OCI-LY3 (cell line): ENCODE results near the gene TRABD2B.

Experiments
- H2AFZ ChIP-seq: fragments of 200-600, 300-600 bp; shearing (Covaris generic); 2 replicates; pipeline ENCODE4 v1.6.0; 2014; ENCODE audit warnings: antibody characterized with exemption, low read depth, low read length
- H3K27ac ChIP-seq: fragments of 200-600, 300-600 bp; sonication (generic); 2 replicates; pipeline ENCODE4 v1.5.1; 2014; ENCODE audit warnings: mild to moderate bottlenecking, low read length, moderate library complexity, mixed read lengths
- H3K27me3 ChIP-seq: fragments of 200-600, 300-600 bp; sonication (generic); 2 replicates; pipeline ENCODE4 v1.6.1; 2014; ENCODE audit warnings: low read depth, low read length, mixed read lengths
- H3K36me3 ChIP-seq: fragments of 200-600, 300-600 bp; sonication (generic); replicated peaks from 2 replicates; pipeline ENCODE3; 2014; ENCODE audit warnings: low read depth, low read length, mixed read lengths
- H3K4me1 ChIP-seq: fragments of 300-600, 200-600 bp; sonication (generic); 2 replicates; pipeline ENCODE4 v1.6.1; 2014; ENCODE audit warnings: low read length, mixed read lengths
- H3K4me2 ChIP-seq: fragments of 200-600, 300-600 bp; sonication (generic); 2 replicates; pipeline ENCODE4 v1.6.1; 2014; ENCODE audit warnings: low read length, mixed read lengths
- H3K4me3 ChIP-seq: fragments of 300-600, 200-600 bp; sonication (generic); 2 replicates; pipeline ENCODE4 v1.5.1; 2014; ENCODE audit warnings: antibody characterized with exemption, mild to moderate bottlenecking, low read length, moderate library complexity
- H3K79me2 ChIP-seq: fragments of 300-600, 200-600 bp; shearing (Covaris generic); 2 replicates; pipeline ENCODE4 v1.6.1; 2014; ENCODE audit warnings: mild to moderate bottlenecking, low read length, mixed read lengths
- H3K9ac ChIP-seq: fragments of 300-600, 200-600 bp; shearing (Covaris generic); 2 replicates; pipeline ENCODE4 v1.6.0; 2014; ENCODE audit warnings: mild to moderate bottlenecking, low read length, moderate library complexity
- H3K9me3 ChIP-seq: fragments of 200-600, 300-600 bp; shearing (Covaris generic); 2 replicates; pipeline ENCODE4 v1.6.1; 2014; ENCODE audit warnings: low read length, mixed read lengths; ENCODE audit not compliant: insufficient read depth
- H4K20me1 ChIP-seq: fragments of 200-600, 300-600 bp; sonication (generic); 2 replicates; pipeline ENCODE4 v1.6.1; 2016; ENCODE audit warnings: low read length, mixed read lengths; ENCODE audit not compliant: insufficient read depth
- CTCF ChIP-seq: fragments of 200-600, 300-600 bp; sonication (generic); IDR thresholded peaks from 2 replicates; pipeline ENCODE4 v1.5.1; 2014; ENCODE audit warnings: antibody characterized with exemption, low read length, low read depth
- EZH2phosphoT487 ChIP-seq: fragments of 200-600 bp; shearing (Covaris generic); IDR thresholded peaks from 2 replicates; pipeline ENCODE4 v1.6.1; 2018; ENCODE audit warnings: antibody characterized with exemption, mixed run types, low read depth

Gene TRABD2B

GRCh38 chr1:47738560-47739182, 258.5 kb downstream of the TRABD2B start:
- no peak overlapping the region for H2AFZ ChIP-seq
- H3K4me3 ChIP-seq = no peak overlapping the region
- H3K9ac ChIP-seq = no peak overlapping the region
- no peaks in the 10 kb centered on the region for H3K9me3 ChIP-seq
- no peaks in the 10 kb centered on the region for H3K79me2 ChIP-seq
- H3K4me2 ChIP-seq = no peak overlapping the region
- H3K4me1 ChIP-seq = no peaks in the 10 kb centered on the region
- no peaks in the 10 kb centered on the region for H4K20me1 ChIP-seq
- TF ChIP-seq EZH2phosphoT487 = no peak
- TF ChIP-seq CTCF = peak; percentile 57
- H3K27me3 ChIP-seq = no peaks in the 10 kb centered on the region
- H3K27ac ChIP-seq = no peak overlapping the region
- no peaks in the 10 kb centered on the region for H3K36me3 ChIP-seq

GRCh38 chr1:47732489-47732888, 264.7 kb downstream of the TRABD2B start:
- H3K4me2 ChIP-seq = no peak overlapping the region
- H3K36me3 ChIP-seq = no peaks in the 10 kb centered on the region
- H3K79me2 ChIP-seq = no peaks in the 10 kb centered on the region
- H3K4me3 ChIP-seq = no peak overlapping the region
- H3K9ac ChIP-seq = no peak overlapping the region
- H3K9me3 ChIP-seq = no peaks in the 10 kb centered on the region
- H2AFZ ChIP-seq = no peak overlapping the region
- H4K20me1 ChIP-seq = no peaks in the 10 kb centered on the region
- no peak overlapping the region for H3K27ac ChIP-seq
- no peaks in the 10 kb centered on the region for H3K27me3 ChIP-seq
- TF ChIP-seq EZH2phosphoT487 (no peak), CTCF (no peak)
- no peaks in the 10 kb centered on the region for H3K4me1 ChIP-seq

- Histone ChIP-seq H3K4me1 (no peaks in the 10 kb centered on the region), H3K79me2 (no peaks in the 10 kb centered on the region)
Measured at GRCh38 chr1:47731730-47732129, 265.5 kb downstream of the TRABD2B start.

GRCh38 chr1:47729685-47730084, 267.5 kb downstream of the TRABD2B start:
- Histone ChIP-seq H3K4me3 (no peak overlapping the region), H3K4me2 (no peak overlapping the region), H4K20me1 (no peaks in the 10 kb centered on the region), H2AFZ (no peak overlapping the region; the same call in 1 of the 2 replicates), H3K27me3 (no peaks in the 10 kb centered on the region), H3K27ac (no peak overlapping the region), H3K9ac (no peak overlapping the region), H3K4me1 (peaks cover 3% of the 10 kb centered on the region; the same call in 1 of the 2 replicates), H3K9me3 (no peaks in the 10 kb centered on the region), H3K36me3 (no peaks in the 10 kb centered on the region), H3K79me2 (no peaks in the 10 kb centered on the region)
- TF ChIP-seq EZH2phosphoT487 = no peak

More at GRCh38 chr1:47731730-47732129, 265.5 kb downstream of the TRABD2B start:
- TF ChIP-seq EZH2phosphoT487 = no peak
- TF ChIP-seq CTCF = no peak
- H2AFZ ChIP-seq = no peak overlapping the region
- no peak overlapping the region for H3K4me3 ChIP-seq
- no peaks in the 10 kb centered on the region for H3K9me3 ChIP-seq
- H3K27me3 ChIP-seq = no peaks in the 10 kb centered on the region
- no peak overlapping the region for H3K9ac ChIP-seq
- no peaks in the 10 kb centered on the region for H3K36me3 ChIP-seq
- H3K4me2 ChIP-seq = no peak overlapping the region
- no peaks in the 10 kb centered on the region for H4K20me1 ChIP-seq
- no peak overlapping the region for H3K27ac ChIP-seq
